ENCODE measurements around the gene GPR39. TPM values are rescaled to one million over a fixed set of nuclear protein-coding genes. Genes with fewer than 3 reads are reported as not detected.

The GPR39 gene
- total and polyA plus RNA-seq, 2 donors (not counting 1 experiment from before 2014, with no cell fraction given) = not detected

- POLR2A ChIA-PET = no interaction called here
- no peaks in the 10 kb centered on the region for H3K4me1 ChIP-seq (ENCODE audit: control insufficient read depth in 2 of 2, insufficient read depth in 2 of 2, low read length in 2 of 2)
- WGBS (ENCODE audit: insufficient coverage) = 100% methylated on average over 5 of the region's 8 CpGs
- no peaks in the 10 kb centered on the region for H3K9me3 ChIP-seq (ENCODE audit: control extremely low read depth in 1 of 3, control insufficient read depth in 2 of 3, insufficient read depth in 1 of 3, low read length in 2 of 3)
- no peak overlapping the region for H3K27ac ChIP-seq (ENCODE audit: low read length in 2 of 2)
- no peaks in the 10 kb centered on the region for H4K20me1 ChIP-seq (ENCODE audit: control insufficient read depth, insufficient read depth, low read length, poor library complexity, severe bottlenecking)
- CTCF ChIA-PET = no interaction called here
- no peaks in the 10 kb centered on the region for H3K27me3 Mint-ChIP-seq
- ATAC-seq (ENCODE audit: low read depth) (no peak), DNase-seq (no peak)
- H3K36me3 ChIP-seq (replicated peaks in 1 of 2; ENCODE audit: control extremely low read depth in 1 of 2, control insufficient read depth in 1 of 2, extremely low read depth in 1 of 2, insufficient read depth in 2 of 2, low read length in 1 of 2) = no peaks in the 10 kb centered on the region
- H3K27ac Mint-ChIP-seq = no peak overlapping the region
- TF ChIP-seq EZH2 (IDR thresholded peaks at IDR 0.05; ENCODE audit: borderline replicate concordance, insufficient read depth, low read depth, low read length, poor library complexity, severe bottlenecking) (no peak), CTCF (IDR thresholded peaks at IDR 0.05) (no peak)
- H3K4me3 ChIP-seq (ENCODE audit: control extremely low read depth in 1 of 5, extremely low read depth in 1 of 5, insufficient read depth in 1 of 5, low read depth in 2 of 5, low read length in 4 of 5) = no peak overlapping the region
- no peak overlapping the region for H3K4me2 ChIP-seq (replicated peaks; ENCODE audit: low read depth, low read length, poor library complexity, severe bottlenecking)
- no peak overlapping the region for H3K9ac ChIP-seq (ENCODE audit: low read length)
- H3K4me1 Mint-ChIP-seq = no peaks in the 10 kb centered on the region
- no peaks in the 10 kb centered on the region for H3K9me3 Mint-ChIP-seq (ENCODE audit: insufficient read depth)
- no peak overlapping the region for H2AFZ ChIP-seq (ENCODE audit: insufficient read depth, low read depth, low read length, poor library complexity, severe bottlenecking)
- no peaks in the 10 kb centered on the region for H3K27me3 ChIP-seq (replicated peaks in 1 of 4; ENCODE audit: control extremely low read depth in 1 of 4, control insufficient read depth in 3 of 4, insufficient read depth in 4 of 4, low read length in 3 of 4)
- no peaks in the 10 kb centered on the region for H3K79me2 ChIP-seq (ENCODE audit: control insufficient read depth, insufficient read depth, low read length)
- no peak overlapping the region for H3K4me3 Mint-ChIP-seq
- intact Hi-C loops (cut with micrococcal nuclease) = no loop called here
Observed at GRCh38 chr2:132404056-132404455, 12.5 kb upstream of the GPR39 start.

GRCh38 chr2:132407784-132408183 lies 8.8 kb upstream of the GPR39 start:
- no peak overlapping the region for H3K9ac ChIP-seq (ENCODE audit: low read length)
- DNase-seq = no peak
- intact Hi-C loops (cut with micrococcal nuclease) = no loop called here
- H3K27me3 ChIP-seq (replicated peaks in 1 of 4; ENCODE audit: control extremely low read depth in 1 of 4, control insufficient read depth in 3 of 4, insufficient read depth in 4 of 4, low read length in 3 of 4) = no peaks in the 10 kb centered on the region
- no peaks in the 10 kb centered on the region for H3K4me1 ChIP-seq (ENCODE audit: control insufficient read depth in 2 of 2, insufficient read depth in 2 of 2, low read length in 2 of 2)
- ATAC-seq (ENCODE audit: low read depth) = no peak
- no peaks in the 10 kb centered on the region for H3K4me1 Mint-ChIP-seq
- no peaks in the 10 kb centered on the region for H3K9me3 ChIP-seq (ENCODE audit: control extremely low read depth in 1 of 3, control insufficient read depth in 2 of 3, insufficient read depth in 1 of 3, low read length in 2 of 3)
- no peaks in the 10 kb centered on the region for H4K20me1 ChIP-seq (ENCODE audit: control insufficient read depth, insufficient read depth, low read length, poor library complexity, severe bottlenecking)
- TF ChIP-seq EZH2 (IDR thresholded peaks at IDR 0.05; ENCODE audit: borderline replicate concordance, insufficient read depth, low read depth, low read length, poor library complexity, severe bottlenecking) = no peak
- TF ChIP-seq CTCF (IDR thresholded peaks at IDR 0.05) = no peak
- no peak overlapping the region for H3K27ac ChIP-seq (ENCODE audit: low read length in 2 of 2)
- ChIA-PET CTCF (no interaction called here), POLR2A (no interaction called here)
- no peak overlapping the region for H3K4me2 ChIP-seq (replicated peaks; ENCODE audit: low read depth, low read length, poor library complexity, severe bottlenecking)
- H3K27ac Mint-ChIP-seq = no peak overlapping the region
- H3K27me3 Mint-ChIP-seq = no peaks in the 10 kb centered on the region
- no peak overlapping the region for H3K4me3 Mint-ChIP-seq
- no peaks in the 10 kb centered on the region for H3K36me3 ChIP-seq (replicated peaks in 1 of 2; ENCODE audit: control extremely low read depth in 1 of 2, control insufficient read depth in 1 of 2, extremely low read depth in 1 of 2, insufficient read depth in 2 of 2, low read length in 1 of 2)
- no peak overlapping the region for H2AFZ ChIP-seq (ENCODE audit: insufficient read depth, low read depth, low read length, poor library complexity, severe bottlenecking)
- WGBS (ENCODE audit: insufficient coverage) = 0% methylated on average over 1 of the region's 2 CpGs
- H3K79me2 ChIP-seq (ENCODE audit: control insufficient read depth, insufficient read depth, low read length) = no peaks in the 10 kb centered on the region
- no peaks in the 10 kb centered on the region for H3K9me3 Mint-ChIP-seq (ENCODE audit: insufficient read depth)
- H3K4me3 ChIP-seq (ENCODE audit: control extremely low read depth in 1 of 5, extremely low read depth in 1 of 5, insufficient read depth in 1 of 5, low read depth in 2 of 5, low read length in 4 of 5) = no peak overlapping the region

Data from B cell (primary cell).